ENCODE results near the gene SART3. TPM values are rescaled to one million over a fixed set of nuclear protein-coding genes. Genes with fewer than 3 reads are reported as not detected.

The SART3 gene
- polyA plus RNA-seq, 1 donor (not counting 4 experiments of a cell fraction or from before 2014, with no cell fraction given) = 19.0 TPM

DNA sequence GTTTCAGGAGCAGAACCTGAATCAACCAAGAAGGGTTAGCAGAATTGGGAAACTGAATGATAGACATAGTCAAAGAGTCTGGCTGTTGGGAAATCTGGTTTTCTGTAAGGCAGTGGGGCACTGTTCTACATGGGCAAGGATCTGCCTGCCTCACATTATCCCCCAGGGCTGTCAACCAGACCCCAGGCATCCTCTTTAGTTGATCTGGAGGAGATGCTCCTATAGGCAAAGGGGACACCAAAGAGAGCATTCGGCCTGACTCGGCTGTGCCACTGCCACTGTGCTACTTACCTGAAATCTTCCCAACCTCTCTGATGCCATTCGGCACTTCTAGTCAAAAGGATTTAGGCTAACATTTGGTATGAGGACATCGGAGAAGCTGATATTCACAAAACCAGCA is 5.5 kb upstream of the SART3 start:
- Histone ChIP-seq H4K20me1 (ENCODE audit: control insufficient read depth, extremely low read depth, insufficient read depth, low read length) (no peaks in the 10 kb centered on the region), H3K4me1 (ENCODE audit: control insufficient read depth, extremely low read depth, insufficient read depth, low read length) (peaks cover 20% of the 10 kb centered on the region), H3K9me1 (ENCODE audit: control insufficient read depth, extremely low read depth, insufficient read depth, low read length) (no peaks in the 10 kb centered on the region), H3K4me2 (ENCODE audit: control insufficient read depth, extremely low read depth, insufficient read depth, low read depth, low read length) (peak overlapping the region; percentile 25), H3K9ac (ENCODE audit: control insufficient read depth, extremely low read depth, insufficient read depth, low read length) (peak overlapping the region; percentile 45), H3K9me3 (ENCODE audit: control insufficient read depth, low read depth, low read length) (no peaks in the 10 kb centered on the region), H3K4me3 (ENCODE audit: control insufficient read depth in 2 of 3, extremely low read depth in 1 of 3, insufficient read depth in 2 of 3, low read depth in 1 of 3, low read length in 3 of 3) (no peak overlapping the region), H3K79me2 (ENCODE audit: control insufficient read depth, insufficient read depth, low read length) (peaks cover 11% of the 10 kb centered on the region), H2AFZ (ENCODE audit: control insufficient read depth, low read length) (no peak overlapping the region), H3K27me3 (ENCODE audit: control insufficient read depth, extremely low read depth, insufficient read depth, low read length) (no peaks in the 10 kb centered on the region), H3K27ac (ENCODE audit: control insufficient read depth, insufficient read depth, low read length) (peak overlapping the region; percentile 67), H3K36me3 (ENCODE audit: control insufficient read depth in 2 of 2, extremely low read depth in 1 of 2, insufficient read depth in 2 of 2, low read length in 2 of 2) (peaks cover 28 to 40% of the 10 kb centered on the region in 2 experiments)
- DNase-seq (ENCODE audit: low read depth, low spot score) (no peak), FAIRE-seq (no peak)
- TF ChIP-seq, protein P1, sequence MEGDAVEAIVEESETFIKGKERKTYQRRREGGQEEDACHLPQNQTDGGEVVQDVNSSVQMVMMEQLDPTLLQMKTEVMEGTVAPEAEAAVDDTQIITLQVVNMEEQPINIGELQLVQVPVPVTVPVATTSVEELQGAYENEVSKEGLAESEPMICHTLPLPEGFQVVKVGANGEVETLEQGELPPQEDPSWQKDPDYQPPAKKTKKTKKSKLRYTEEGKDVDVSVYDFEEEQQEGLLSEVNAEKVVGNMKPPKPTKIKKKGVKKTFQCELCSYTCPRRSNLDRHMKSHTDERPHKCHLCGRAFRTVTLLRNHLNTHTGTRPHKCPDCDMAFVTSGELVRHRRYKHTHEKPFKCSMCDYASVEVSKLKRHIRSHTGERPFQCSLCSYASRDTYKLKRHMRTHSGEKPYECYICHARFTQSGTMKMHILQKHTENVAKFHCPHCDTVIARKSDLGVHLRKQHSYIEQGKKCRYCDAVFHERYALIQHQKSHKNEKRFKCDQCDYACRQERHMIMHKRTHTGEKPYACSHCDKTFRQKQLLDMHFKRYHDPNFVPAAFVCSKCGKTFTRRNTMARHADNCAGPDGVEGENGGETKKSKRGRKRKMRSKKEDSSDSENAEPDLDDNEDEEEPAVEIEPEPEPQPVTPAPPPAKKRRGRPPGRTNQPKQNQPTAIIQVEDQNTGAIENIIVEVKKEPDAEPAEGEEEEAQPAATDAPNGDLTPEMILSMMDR (optimal IDR thresholded peaks at IDR 0.05 in 1 of 3, IDR thresholded peaks at IDR 0.05 in 1 of 3, conservative IDR thresholded peaks at IDR 0.05 in 1 of 3; ENCODE audit: extremely low read depth in 1 of 3, insufficient read depth in 2 of 3, low read length in 3 of 3) = no peak
- no peak for TF ChIP-seq EZH2 (IDR thresholded peaks at IDR 0.05; ENCODE audit: low read length)
- dilution Hi-C loops (cut with MboI; ENCODE audit: extremely low pct_ligation_motif_present, low sequenced_read_pairs) = no loop called here

DNA sequence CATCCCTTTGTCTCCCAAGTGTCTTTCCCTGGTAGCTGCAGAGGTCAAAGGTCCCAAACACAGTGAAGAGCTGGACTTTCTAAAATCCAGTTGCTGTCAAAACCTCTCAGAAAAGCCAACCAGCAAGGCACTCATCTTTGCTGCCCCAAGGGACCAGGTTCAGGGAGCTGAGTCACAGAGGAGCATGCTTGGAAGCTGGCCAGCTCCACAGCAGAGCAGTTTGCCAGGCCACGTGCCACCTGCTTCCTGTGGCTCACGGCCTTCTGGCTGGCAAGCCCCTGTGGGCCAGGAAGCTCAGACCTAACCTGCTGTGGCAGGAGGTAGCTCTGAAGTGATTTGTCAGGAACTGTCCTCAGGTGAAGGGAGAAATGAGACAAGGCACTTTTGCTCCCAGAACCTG is 5.0 kb upstream of the SART3 start:
- H3K4me1 ChIP-seq (ENCODE audit: control insufficient read depth, extremely low read depth, insufficient read depth, low read length) = peaks cover 20% of the 10 kb centered on the region
- no peaks in the 10 kb centered on the region for H3K9me3 ChIP-seq (ENCODE audit: control insufficient read depth, low read depth, low read length)
- peak; percentile 92 for FAIRE-seq
- peak overlapping the region; percentile 45 for H3K9ac ChIP-seq (ENCODE audit: control insufficient read depth, extremely low read depth, insufficient read depth, low read length)
- H3K4me3 ChIP-seq (ENCODE audit: control insufficient read depth in 2 of 3, extremely low read depth in 1 of 3, insufficient read depth in 2 of 3, low read depth in 1 of 3, low read length in 3 of 3) = no peak overlapping the region
- peak; percentile 84 for DNase-seq (ENCODE audit: low read depth, low spot score)
- peaks cover 28 to 40% of the 10 kb centered on the region in 2 experiments for H3K36me3 ChIP-seq (ENCODE audit: control insufficient read depth in 2 of 2, extremely low read depth in 1 of 2, insufficient read depth in 2 of 2, low read length in 2 of 2)
- TF ChIP-seq, protein P1 (optimal IDR thresholded peaks at IDR 0.05 in 1 of 3, IDR thresholded peaks at IDR 0.05 in 1 of 3, conservative IDR thresholded peaks at IDR 0.05 in 1 of 3; ENCODE audit: extremely low read depth in 1 of 3, insufficient read depth in 2 of 3, low read length in 3 of 3) = no peak
- no peak for TF ChIP-seq EZH2 (IDR thresholded peaks at IDR 0.05; ENCODE audit: low read length)
- H3K9me1 ChIP-seq (ENCODE audit: control insufficient read depth, extremely low read depth, insufficient read depth, low read length) = no peaks in the 10 kb centered on the region
- peak overlapping the region; percentile 25 for H3K4me2 ChIP-seq (ENCODE audit: control insufficient read depth, extremely low read depth, insufficient read depth, low read depth, low read length)
- peak overlapping the region; percentile 67 for H3K27ac ChIP-seq (ENCODE audit: control insufficient read depth, insufficient read depth, low read length)
- H3K79me2 ChIP-seq (ENCODE audit: control insufficient read depth, insufficient read depth, low read length) = peaks cover 11% of the 10 kb centered on the region
- dilution Hi-C loops (cut with MboI; ENCODE audit: extremely low pct_ligation_motif_present, low sequenced_read_pairs) = no loop called here
- no peak overlapping the region for H2AFZ ChIP-seq (ENCODE audit: control insufficient read depth, low read length)
- H4K20me1 ChIP-seq (ENCODE audit: control insufficient read depth, extremely low read depth, insufficient read depth, low read length) = no peaks in the 10 kb centered on the region
- H3K27me3 ChIP-seq (ENCODE audit: control insufficient read depth, extremely low read depth, insufficient read depth, low read length) = no peaks in the 10 kb centered on the region
